ENCODE data around the gene CDH4. TPM values are rescaled to one million over a fixed set of nuclear protein-coding genes. Genes with fewer than 3 reads are reported as not detected.

CDH4 gene
- total RNA-seq, 4 donors from 2014 or later: not detected

GRCh38 chr20:61391812-61392520, 139.9 kb downstream of the CDH4 start:
- no peak for TF ChIP-seq POLR2A (IDR thresholded peaks at IDR 0.05)
- no peak for TF ChIP-seq EP300 (IDR thresholded peaks at IDR 0.05; ENCODE audit: low read depth)
- no peak for TF ChIP-seq POLR2AphosphoS5 (IDR thresholded peaks at IDR 0.05)
- TF ChIP-seq CTCF (IDR thresholded peaks at IDR 0.05): no peak
- Histone ChIP-seq H3K36me3 (no peaks in the 10 kb centered on the region), H3K4me1 (no peaks in the 10 kb centered on the region), H3K4me3 (no peak overlapping the region), H3K9me3 (no peaks in the 10 kb centered on the region), H3K27me3 (peaks cover 8% of the 10 kb centered on the region), H3K27ac (no peak overlapping the region)
- WGBS, 2 donors (ENCODE audit: low coverage in 1 of 2): 55 to 77% methylated on average over 4 to 28 of the region's 28 CpGs
- no peak for DNase-seq
- in situ Hi-C loops (cut with MboI; ENCODE audit: low pct_ligation_motif_present in 1 of 4, low pct_unique_long_range_greater_than_20kb in 1 of 4, low sequenced_read_pairs in 3 of 4): no loop called here
- intact Hi-C loops (cut with DNase I; ENCODE audit: low total_unique reads): no loop called here

GRCh38 chr20:61394088-61394799, 142.2 kb downstream of the CDH4 start:
- Histone ChIP-seq H3K36me3 (no peaks in the 10 kb centered on the region), H3K4me1 (no peaks in the 10 kb centered on the region), H3K9me3 (no peaks in the 10 kb centered on the region), H3K4me3 (no peak overlapping the region), H3K27ac (no peak overlapping the region), H3K27me3 (no peaks in the 10 kb centered on the region)
- WGBS, 2 donors (ENCODE audit: low coverage in 1 of 2): 78 to 85% methylated on average over 6 to 14 of the region's 14 CpGs
- no peak for DNase-seq
- intact Hi-C loops (cut with DNase I; ENCODE audit: low total_unique reads) (no loop called here), in situ Hi-C loops (cut with MboI; ENCODE audit: low pct_ligation_motif_present in 1 of 4, low pct_unique_long_range_greater_than_20kb in 1 of 4, low sequenced_read_pairs in 3 of 4) (no loop called here)
- no peak for TF ChIP-seq POLR2AphosphoS5 (IDR thresholded peaks at IDR 0.05)
- no peak for TF ChIP-seq EP300 (IDR thresholded peaks at IDR 0.05; ENCODE audit: low read depth)
- no peak for TF ChIP-seq CTCF (IDR thresholded peaks at IDR 0.05)
- no peak for TF ChIP-seq POLR2A (IDR thresholded peaks at IDR 0.05)

- intact Hi-C loops (cut with DNase I; ENCODE audit: low total_unique reads): no loop called here
- in situ Hi-C loops (cut with MboI; ENCODE audit: low pct_ligation_motif_present in 1 of 4, low pct_unique_long_range_greater_than_20kb in 1 of 4, low sequenced_read_pairs in 3 of 4): no loop called here
- Histone ChIP-seq H3K36me3 (no peaks in the 10 kb centered on the region), H3K4me3 (no peak overlapping the region), H3K27me3 (no peaks in the 10 kb centered on the region), H3K4me1 (no peaks in the 10 kb centered on the region), H3K27ac (no peak overlapping the region), H3K9me3 (no peaks in the 10 kb centered on the region)
- 48 to 91% methylated on average over 3 to 19 of the region's 19 CpGs for WGBS, 2 donors (ENCODE audit: low coverage in 1 of 2)
- TF ChIP-seq EP300 (IDR thresholded peaks at IDR 0.05; ENCODE audit: low read depth) (no peak), POLR2AphosphoS5 (IDR thresholded peaks at IDR 0.05) (no peak), CTCF (IDR thresholded peaks at IDR 0.05) (no peak), POLR2A (IDR thresholded peaks at IDR 0.05) (no peak)
- no peak for DNase-seq
These were observed 144.3 kb downstream of the CDH4 start for GRCh38 chr20:61396262-61396848.

GRCh38 chr20:61397146-61397545, 145.1 kb downstream of the CDH4 start:
- no peaks in the 10 kb centered on the region for H3K4me1 ChIP-seq
- no peak for TF ChIP-seq CTCF (IDR thresholded peaks at IDR 0.05)
- no peak for TF ChIP-seq POLR2A (IDR thresholded peaks at IDR 0.05)
- TF ChIP-seq EP300 (IDR thresholded peaks at IDR 0.05; ENCODE audit: low read depth): no peak
- TF ChIP-seq POLR2AphosphoS5 (IDR thresholded peaks at IDR 0.05): no peak
- H3K4me3 ChIP-seq: no peak overlapping the region
- H3K36me3 ChIP-seq: no peaks in the 10 kb centered on the region
- WGBS, 2 donors (ENCODE audit: low coverage in 1 of 2): 90 to 92% methylated on average over 8 to 13 of the region's 13 CpGs
- no peaks in the 10 kb centered on the region for H3K9me3 ChIP-seq
- in situ Hi-C loops (cut with MboI; ENCODE audit: low pct_ligation_motif_present in 1 of 4, low pct_unique_long_range_greater_than_20kb in 1 of 4, low sequenced_read_pairs in 3 of 4) (no loop called here), intact Hi-C loops (cut with DNase I; ENCODE audit: low total_unique reads) (no loop called here)
- no peak overlapping the region for H3K27ac ChIP-seq
- no peak for DNase-seq
- H3K27me3 ChIP-seq: no peaks in the 10 kb centered on the region
